SK-N-MC (cell line): ENCODE results near the gene TRIM29.

ENCODE experiments used
- EZH2 ChIP-seq: fragments of 200-600 bp; sonication (generic); IDR thresholded peaks from one replicate; pipeline ENCODE4 v1.6.1; 2017; ENCODE audit warnings: antibody characterized with exemption
- POLR2AphosphoS5 ChIP-seq: IDR thresholded peaks from 2 replicates; pipeline ENCODE4 v1.6.1; 2012; ENCODE audit warnings: mild to moderate bottlenecking, low read depth, low read length, borderline replicate concordance

DNA sequence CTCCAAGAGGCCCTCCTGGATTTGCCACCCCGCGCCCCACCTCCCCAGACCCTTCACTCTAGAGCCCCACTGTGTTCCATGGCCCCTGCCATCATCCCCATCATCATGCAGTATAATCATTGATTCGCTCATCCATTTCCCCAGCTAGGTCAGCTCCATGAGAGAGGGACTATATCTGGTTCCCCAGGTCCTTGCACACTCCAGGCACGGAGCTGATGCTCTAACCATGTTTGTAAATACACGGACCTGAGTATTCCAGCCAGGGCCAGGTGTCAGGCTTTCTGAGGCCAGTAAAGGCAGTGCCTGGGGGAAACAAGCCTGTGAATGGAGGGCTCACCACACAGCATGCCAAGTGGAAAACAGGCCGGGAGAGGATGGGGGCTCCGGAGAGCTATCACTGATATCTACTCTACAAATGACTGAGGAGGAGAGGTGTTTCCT is 45.8 kb upstream of the TRIM29 start:
- no peak for TF ChIP-seq POLR2AphosphoS5
- TF ChIP-seq EZH2, result no peak
